SK-N-MC (cell line): ENCODE results near the gene NIPA2.

ENCODE experiments used
- DNase-seq: peaks from one replicate; pipeline ENCODE4 v3.0.0-alpha.2; 2011; ENCODE audit warnings: low read depth, low spot score
- H3K27ac ChIP-seq: fragments of 200-600 bp; sonication (generic); 2 replicates; pipeline ENCODE4 v1.5.1; 2016; ENCODE audit warnings: mixed run types
- H3K36me3 ChIP-seq: fragments of 200-600 bp; sonication (generic); 2 replicates; pipeline ENCODE4 v1.6.1; 2017; ENCODE audit warnings: antibody characterized with exemption, low read length, mixed read lengths; ENCODE audit not compliant: insufficient read depth
- H3K4me3 ChIP-seq: fragments of 200-600 bp; sonication (generic); 2 replicates; pipeline ENCODE4 v1.5.1; 2016
- H3K9ac ChIP-seq: fragments of 200-600 bp; sonication (generic); 2 replicates; pipeline ENCODE4 v1.8.0; 2017; ENCODE audit warnings: mixed run types, mixed read lengths; ENCODE audit not compliant: insufficient read length
- H3K9me3 ChIP-seq: fragments of 200-600 bp; sonication (generic); 2 replicates; pipeline ENCODE4 v1.6.1; 2017; ENCODE audit warnings: low read depth, mild to moderate bottlenecking, antibody characterized with exemption, low read length, moderate library complexity, mixed read lengths
- EZH2 ChIP-seq: fragments of 200-600 bp; sonication (generic); IDR thresholded peaks from one replicate; pipeline ENCODE4 v1.6.1; 2017; ENCODE audit warnings: antibody characterized with exemption
- FOXP2 ChIP-seq: optimal IDR thresholded peaks from 2 replicates; pipeline ENCODE3; 2011; ENCODE audit warnings: mild to moderate bottlenecking, moderate library complexity; ENCODE audit not compliant: insufficient read depth; ENCODE audit errors: extremely low read length, control extremely low read depth
- POLR2AphosphoS5 ChIP-seq: IDR thresholded peaks from 2 replicates; pipeline ENCODE4 v1.6.1; 2012; ENCODE audit warnings: mild to moderate bottlenecking, low read depth, low read length, borderline replicate concordance

Gene NIPA2

GRCh38 chr15:22850055-22850454, 11.6 kb downstream of the NIPA2 start:
- TF ChIP-seq EZH2 = no peak
- Histone ChIP-seq H3K36me3 (peaks cover 54% of the 10 kb centered on the region), H3K27ac (no peak overlapping the region), H3K9ac (no peak overlapping the region), H3K4me3 (no peak overlapping the region), H3K9me3 (no peaks in the 10 kb centered on the region)
- DNase-seq = no peak

- no peak for DNase-seq
- no peak overlapping the region for H3K4me3 ChIP-seq
- H3K9ac ChIP-seq = no peak overlapping the region
- H3K36me3 ChIP-seq = peaks cover 59% of the 10 kb centered on the region
- TF ChIP-seq FOXP2 = no peak
- no peaks in the 10 kb centered on the region for H3K9me3 ChIP-seq
- no peak overlapping the region for H3K27ac ChIP-seq
Measured at GRCh38 chr15:22851513-22851912, 13.0 kb downstream of the NIPA2 start.

GRCh38 chr15:22855791-22856190, 17.3 kb downstream of the NIPA2 start:
- DNase-seq = no peak
- no peak overlapping the region for H3K9ac ChIP-seq
- no peak overlapping the region for H3K4me3 ChIP-seq
- H3K9me3 ChIP-seq = no peaks in the 10 kb centered on the region
- peaks cover 60% of the 10 kb centered on the region for H3K36me3 ChIP-seq
- TF ChIP-seq EZH2 = no peak
- TF ChIP-seq POLR2AphosphoS5 = no peak
- no peak for TF ChIP-seq FOXP2
- H3K27ac ChIP-seq = no peak overlapping the region

- H3K36me3 ChIP-seq = peaks cover 63% of the 10 kb centered on the region
- DNase-seq = no peak
- H3K4me3 ChIP-seq = no peak overlapping the region
- no peak overlapping the region for H3K27ac ChIP-seq
- H3K9me3 ChIP-seq = no peaks in the 10 kb centered on the region
- H3K9ac ChIP-seq = no peak overlapping the region
- TF ChIP-seq EZH2 = no peak
- no peak for TF ChIP-seq POLR2AphosphoS5
- TF ChIP-seq FOXP2 = no peak
Measured at GRCh38 chr15:22856659-22857058, 18.2 kb downstream of the NIPA2 start.

- Histone ChIP-seq H3K4me3 (no peak overlapping the region), H3K27ac (no peak overlapping the region), H3K9ac (no peak overlapping the region), H3K36me3 (peaks cover 67% of the 10 kb centered on the region), H3K9me3 (no peaks in the 10 kb centered on the region)
- TF ChIP-seq POLR2AphosphoS5 (no peak), EZH2 (no peak)
- DNase-seq = no peak
Measured at GRCh38 chr15:22861161-22861560, 22.7 kb downstream of the NIPA2 start.

- Histone ChIP-seq H3K36me3 (peaks cover 81% of the 10 kb centered on the region), H3K9me3 (no peaks in the 10 kb centered on the region), H3K4me3 (no peak overlapping the region), H3K9ac (no peak overlapping the region), H3K27ac (no peak overlapping the region)
- no peak for DNase-seq
- no peak for TF ChIP-seq POLR2AphosphoS5
- TF ChIP-seq FOXP2 = no peak
- no peak for TF ChIP-seq EZH2
Measured at GRCh38 chr15:22863356-22863755, 24.9 kb downstream of the NIPA2 start.

- Histone ChIP-seq H3K9me3 (no peaks in the 10 kb centered on the region), H3K36me3 (peaks cover 88% of the 10 kb centered on the region), H3K9ac (no peak overlapping the region), H3K27ac (no peak overlapping the region; the same call in 1 of the 2 replicates), H3K4me3 (no peak overlapping the region)
- no peak for TF ChIP-seq EZH2
- no peak for TF ChIP-seq POLR2AphosphoS5
- TF ChIP-seq FOXP2 = no peak
- no peak for DNase-seq
Measured at GRCh38 chr15:22866079-22866478, 27.6 kb downstream of the NIPA2 start.

- Histone ChIP-seq H3K27ac (no peak overlapping the region), H3K9me3 (no peaks in the 10 kb centered on the region), H3K4me3 (no peak overlapping the region), H3K36me3 (peaks cover 90% of the 10 kb centered on the region), H3K9ac (no peak overlapping the region)
- no peak for DNase-seq
- TF ChIP-seq POLR2AphosphoS5 (no peak), EZH2 (no peak), FOXP2 (no peak)
Measured at GRCh38 chr15:22867886-22868285, 29.4 kb downstream of the NIPA2 start.

GRCh38 chr15:22868495-22868894, 30.0 kb downstream of the NIPA2 start:
- TF ChIP-seq POLR2AphosphoS5 = no peak
- TF ChIP-seq FOXP2 = no peak
- TF ChIP-seq EZH2 = no peak
- Histone ChIP-seq H3K9ac (no peak overlapping the region), H3K4me3 (no peak overlapping the region), H3K27ac (no peak overlapping the region), H3K9me3 (no peaks in the 10 kb centered on the region), H3K36me3 (peaks cover 90% of the 10 kb centered on the region)
- no peak for DNase-seq
